NCI-H187 (cell line): ENCODE results near the gene LANCL2.
"Not testable (repeated sequence)": the region's sequence is repeated elsewhere in the genome, so short reads cannot be mapped to it uniquely, and the experiment has no call there.

Source experiments
- DNase-seq, 2 experiments: peaks; one replicate each; lab custom pipeline; 2025; lab: John Stamatoyannopoulos, UW

LANCL2 gene

GRCh38 chr7:55471594-55471993 lies 106.5 kb downstream of the LANCL2 start:
- not testable (repeated sequence) for DNase-seq

- DNase-seq: not testable (repeated sequence)
Observed at GRCh38 chr7:55472406-55472805, 107.3 kb downstream of the LANCL2 start.

GRCh38 chr7:55472928-55473725 lies 108.0 kb downstream of the LANCL2 start:
- no peak for DNase-seq

GRCh38 chr7:55473932-55474331 lies 108.8 kb downstream of the LANCL2 start:
- no peak for DNase-seq

- no peak for DNase-seq
Observed at GRCh38 chr7:55474944-55475854, 110.1 kb downstream of the LANCL2 start.

GRCh38 chr7:55475855-55476803 lies 111.0 kb downstream of the LANCL2 start:
- no peak for DNase-seq

GRCh38 chr7:55476852-55477780 lies 112.0 kb downstream of the LANCL2 start:
- DNase-seq: no peak

GRCh38 chr7:55477781-55478374 lies 112.7 kb downstream of the LANCL2 start:
- DNase-seq: no peak

- no peak for DNase-seq
Observed at GRCh38 chr7:55478700-55479099, 113.6 kb downstream of the LANCL2 start.

- DNase-seq: no peak
Observed at GRCh38 chr7:55481155-55481554, 116.0 kb downstream of the LANCL2 start.

GRCh38 chr7:55483046-55483445 lies 117.9 kb downstream of the LANCL2 start:
- DNase-seq: no peak
